SK-N-SH treated with all-trans-retinoic acid at 6 μM for 48 hours (cell line): ENCODE data around the gene DPYSL4.

Source experiments
- ATAC-seq: fragments of 200-7000 bp; cut with Tn5 transposase; 3 replicates; pipeline ENCODE4 v1.9.1; 2020; ENCODE audit warnings: mild to moderate bottlenecking, moderate library complexity
- BACH2 ChIP-seq: fragments of 250-450 bp; sonication (Bioruptor Pico); IDR thresholded peaks from 2 replicates; pipeline ENCODE4 v1.9.0; 2021; ENCODE audit warnings: mild to moderate bottlenecking, borderline replicate concordance
- CREB5 ChIP-seq: fragments of 250-450 bp; sonication (Bioruptor Pico); IDR thresholded peaks from 2 replicates; pipeline ENCODE4 v1.5.1; 2020; ENCODE audit warnings: low read depth, mild to moderate bottlenecking, moderate library complexity
- CSDC2 ChIP-seq: fragments of 250-450 bp; sonication (Bioruptor Pico); IDR thresholded peaks from 2 replicates; pipeline ENCODE4 v1.5.0; 2020; ENCODE audit warnings: mild to moderate bottlenecking, moderate library complexity
- CSRNP3 ChIP-seq: fragments of 250-450 bp; sonication (Bioruptor Pico); IDR thresholded peaks from 2 replicates; pipeline ENCODE4 v1.5.1; 2021; ENCODE audit warnings: mild to moderate bottlenecking, moderate library complexity
- ESRRG ChIP-seq: fragments of 250-450 bp; sonication (Bioruptor Pico); IDR thresholded peaks from 2 replicates; pipeline ENCODE4 v1.6.1; 2021; ENCODE audit warnings: mild to moderate bottlenecking
- GLIS3 ChIP-seq: fragments of 250-450 bp; sonication (Bioruptor Pico); IDR thresholded peaks from 2 replicates; pipeline ENCODE4 v1.5.0; 2020; ENCODE audit warnings: mild to moderate bottlenecking, moderate library complexity
- ISL1 ChIP-seq: fragments of 250-450 bp; sonication (Bioruptor Pico); IDR thresholded peaks from 2 replicates; pipeline ENCODE4 v2.1.2; 2022; ENCODE audit warnings: mild to moderate bottlenecking, moderate library complexity
- OSR1 ChIP-seq: fragments of 250-450 bp; sonication (Bioruptor Pico); IDR thresholded peaks from 2 replicates; pipeline ENCODE4 v1.8.0; 2022; ENCODE audit warnings: moderate library complexity, mild to moderate bottlenecking, inconsistent platforms
- POU6F1 ChIP-seq: fragments of 250-450 bp; sonication (Bioruptor Pico); IDR thresholded peaks from 2 replicates; pipeline ENCODE4 v1.8.0; 2021; ENCODE audit warnings: low read depth, mild to moderate bottlenecking, moderate library complexity, borderline replicate concordance
- RARB ChIP-seq: fragments of 250-450 bp; sonication (Bioruptor Pico); IDR thresholded peaks from 2 replicates; pipeline ENCODE4 v1.8.0; 2021; ENCODE audit warnings: mild to moderate bottlenecking, moderate library complexity
- SNAI2 ChIP-seq: fragments of 250-450 bp; sonication (Bioruptor Pico); IDR thresholded peaks from 2 replicates; pipeline ENCODE4 v1.5.0; 2020; ENCODE audit warnings: mild to moderate bottlenecking, moderate library complexity
- TCF4 ChIP-seq: fragments of 250-450 bp; sonication (Bioruptor Pico); IDR thresholded peaks from 2 replicates; pipeline ENCODE4 v1.8.0; 2021; ENCODE audit warnings: mild to moderate bottlenecking, moderate library complexity, borderline replicate concordance
- TOX ChIP-seq: fragments of 250-450 bp; sonication (Bioruptor Pico); IDR thresholded peaks from 2 replicates; pipeline ENCODE4 v1.8.0; 2021; ENCODE audit warnings: mild to moderate bottlenecking, moderate library complexity, borderline replicate concordance
- ZFP3 ChIP-seq: fragments of 250-450 bp; sonication (Bioruptor Pico); IDR thresholded peaks from 2 replicates; pipeline ENCODE4 v1.5.0; 2020; ENCODE audit warnings: mild to moderate bottlenecking, moderate library complexity
- ZFP30 ChIP-seq: fragments of 450-650 bp; formaldehyde crosslinking; IDR thresholded peaks from 2 replicates; pipeline ENCODE4 v1.5.0; 2022; ENCODE audit warnings: mild to moderate bottlenecking, moderate library complexity
- ZNF8 ChIP-seq: fragments of 450-650 bp; formaldehyde crosslinking; IDR thresholded peaks from 2 replicates; pipeline ENCODE4 v1.5.0; 2020; ENCODE audit warnings: mild to moderate bottlenecking, moderate library complexity

Gene DPYSL4

GRCh38 chr10:132248455-132249225 is 61.9 kb downstream of the DPYSL4 start:
- peak; percentile 75 for ATAC-seq
- TF ChIP-seq SNAI2 (CRISPR knock-in tag) (no peak), ESRRG (no peak), CREB5 (CRISPR knock-in tag) (no peak), TCF4 (CRISPR knock-in tag) (no peak), CSRNP3 (CRISPR knock-in tag) (no peak), OSR1 (CRISPR knock-in tag) (no peak), BACH2 (no peak), GLIS3 (CRISPR knock-in tag) (no peak)

GRCh38 chr10:132249226-132249724 is 62.5 kb downstream of the DPYSL4 start:
- no peak for TF ChIP-seq TOX (CRISPR knock-in tag)
- no peak for TF ChIP-seq OSR1 (CRISPR knock-in tag)
- TF ChIP-seq CREB5 (CRISPR knock-in tag) = no peak
- peak; percentile 31 for ATAC-seq

GRCh38 chr10:132249824-132250375 is 63.2 kb downstream of the DPYSL4 start:
- ATAC-seq = no peak

More at GRCh38 chr10:132249824-132250375, 63.2 kb downstream of the DPYSL4 start:
- TF ChIP-seq ZFP30 (CRISPR knock-in tag) (no peak), CSRNP3 (CRISPR knock-in tag) (no peak), ZNF8 (no peak), GLIS3 (CRISPR knock-in tag) (no peak), ISL1 (CRISPR knock-in tag) (no peak), CSDC2 (CRISPR knock-in tag) (no peak), POU6F1 (CRISPR knock-in tag) (no peak), BACH2 (no peak), RARB (CRISPR knock-in tag) (no peak), ZFP3 (no peak), SNAI2 (CRISPR knock-in tag) (no peak), ESRRG (no peak)
